HCT116 (cell line): Measurements from ENCODE around the gene ATP7B.

Experiments used
- CTCF ChIP-seq, 3 experiments: fragments of 200-600 bp in 1 of 3; sonication (generic) in 1 of 3; IDR thresholded peaks in 2 of 3; conservative IDR thresholded peaks in 1 of 3; 2 replicates each; pipeline ENCODE4 v1.5.1; 2012 to 2017; ENCODE audit warnings: low read depth in 2 of 3, low read length in 2 of 3, antibody characterized with exemption in 1 of 3, borderline replicate concordance in 1 of 3, control low read depth in 1 of 3, mild to moderate bottlenecking in 1 of 3, mixed read lengths in 1 of 3, mixed run types in 1 of 3, moderate library complexity in 1 of 3; ENCODE audit not compliant: insufficient read depth in 1 of 3
- EZH2 ChIP-seq: fragments of 200-600 bp; sonication (generic); IDR thresholded peaks from 2 replicates; pipeline ENCODE4 v1.6.1; 2017; ENCODE audit warnings: antibody characterized with exemption, mixed run types
- EZH2phosphoT487 ChIP-seq: fragments of 200-600 bp; IDR thresholded peaks from 2 replicates; pipeline ENCODE4 v1.6.1; 2018; ENCODE audit warnings: antibody characterized with exemption, borderline replicate concordance
- MAX ChIP-seq: IDR thresholded peaks from 2 replicates; pipeline ENCODE4 v1.6.1; 2012
- POLR2A ChIP-seq: IDR thresholded peaks from 2 replicates; pipeline ENCODE4 v1.7.0; 2011; ENCODE audit warnings: borderline replicate concordance; ENCODE audit not compliant: insufficient read depth, insufficient read length; ENCODE audit errors: extremely low read depth
- POLR2AphosphoS5 ChIP-seq: IDR thresholded peaks from 2 replicates; pipeline ENCODE4 v1.6.1; 2011; ENCODE audit warnings: mild to moderate bottlenecking, low read depth, low read length, moderate library complexity
- SIN3A ChIP-seq: IDR thresholded peaks from 2 replicates; pipeline ENCODE4 v1.6.1; 2012; ENCODE audit warnings: low read depth
- TCF7L2 ChIP-seq: IDR thresholded peaks from 2 replicates; pipeline ENCODE4 v1.7.0; 2011; ENCODE audit warnings: borderline replicate concordance, inconsistent platforms; ENCODE audit not compliant: insufficient read depth, insufficient read length; ENCODE audit errors: extremely low read depth
- ZNF274 ChIP-seq: fragments of 200-500 bp; sonication (Bioruptor generic); IDR thresholded peaks from 2 replicates; pipeline ENCODE4 v1.6.1; 2014; ENCODE audit warnings: mild to moderate bottlenecking, low read depth, low read length, inconsistent platforms

- TF ChIP-seq EZH2phosphoT487 (no peak), POLR2AphosphoS5 (no peak), CTCF (IDR thresholded peaks at IDR 0.05 in 2 of 3, conservative IDR thresholded peaks at IDR 0.05 in 1 of 3; ENCODE audit: borderline replicate concordance in 1 of 3, insufficient read depth in 1 of 3, low read depth in 2 of 3, low read length in 2 of 3) (no peak), POLR2A (no peak), EZH2 (no peak), MAX (no peak), TCF7L2 (no peak), ZNF274 (no peak), SIN3A (no peak)
Observed at GRCh38 chr13:51993713-51994112, 17.5 kb downstream of the ATP7B start.
